CD4-positive, CD25-positive, alpha-beta regulatory T cell (primary cell): ENCODE results near the gene KCNQ1. TPM values are rescaled to one million over a fixed set of nuclear protein-coding genes. Genes with fewer than 3 reads are reported as not detected.
A peak's percentile ranks its signal among the peaks of the same experiment; 100 is the strongest.

ENCODE experiments used
- ATAC-seq, 2 donors: fragments of 150-1000 bp; cut with Tn5 transposase; one replicate each; pipeline ENCODE4 v1.10.0; 2021; ENCODE audit warnings: low read depth in 2 of 2, moderate number of reproducible peaks in 2 of 2, moderate library complexity in 1 of 2
- DNase-seq, 3 donors: peaks; one replicate each; pipeline versions ENCODE4 v3.0.0 to v3.0.0-alpha.2; 2012 to 2022; ENCODE audit warnings: mixed read lengths in 1 of 3
- H3K27ac ChIP-seq: one replicate; pipeline ENCODE4 v1.7.0; 2013; ENCODE audit warnings: mild to moderate bottlenecking, low read length; ENCODE audit not compliant: insufficient read depth, poor library complexity, severe bottlenecking
- H3K27me3 ChIP-seq: one replicate; pipeline ENCODE4 v1.7.0; 2013; ENCODE audit warnings: low read length; ENCODE audit not compliant: control insufficient read depth, insufficient read depth
- H3K36me3 ChIP-seq: one replicate; pipeline ENCODE4 v1.7.0; 2013; ENCODE audit warnings: mild to moderate bottlenecking, low read length, moderate library complexity; ENCODE audit not compliant: control insufficient read depth, insufficient read depth
- H3K4me1 ChIP-seq: 2 replicates; pipeline ENCODE4 v1.7.0; 2013; ENCODE audit warnings: mild to moderate bottlenecking, low read length; ENCODE audit not compliant: insufficient read depth, control insufficient read depth, poor library complexity, severe bottlenecking
- H3K4me3 ChIP-seq: one replicate; pipeline ENCODE4 v1.7.0; 2013; ENCODE audit warnings: low read depth, mild to moderate bottlenecking, low read length, moderate library complexity
- H3K9me3 ChIP-seq, 2 experiments: 1 replicate in 1 of 2; 2 replicates in 1 of 2; pipeline ENCODE4 v1.7.0; 2013; ENCODE audit warnings: low read length in 2 of 2, mild to moderate bottlenecking in 1 of 2, moderate library complexity in 1 of 2; ENCODE audit not compliant: control insufficient read depth in 2 of 2
- H3K27ac Mint-ChIP-seq, 3 donors: one replicate each; pipeline ENCODE4 v1.8.0; 2020 to 2022; ENCODE audit warnings: mild to moderate bottlenecking in 3 of 3, mixed read lengths in 3 of 3, moderate library complexity in 2 of 3
- H3K27me3 Mint-ChIP-seq: one replicate; pipeline ENCODE4 v1.8.0; 2022; ENCODE audit warnings: mild to moderate bottlenecking, mixed read lengths
- H3K36me3 Mint-ChIP-seq: one replicate; pipeline ENCODE4 v1.8.0; 2020; ENCODE audit warnings: mixed read lengths
- H3K4me1 Mint-ChIP-seq, 4 donors: one replicate each; pipeline ENCODE4 v1.8.0; 2020 to 2022; ENCODE audit warnings: mixed read lengths in 4 of 4, mild to moderate bottlenecking in 1 of 4
- H3K4me3 Mint-ChIP-seq, 4 donors: one replicate each; pipeline ENCODE4 v1.8.0; 2020 to 2022; ENCODE audit warnings: mild to moderate bottlenecking in 4 of 4, mixed read lengths in 4 of 4, moderate library complexity in 3 of 4
- H3K9me3 Mint-ChIP-seq, 7 donors: one replicate each; pipeline ENCODE4 v1.8.0; 2020 to 2022; ENCODE audit warnings: mixed read lengths in 7 of 7, mild to moderate bottlenecking in 3 of 7, moderate library complexity in 2 of 7
- polyA plus RNA-seq, 4 donors: library from polyadenylated mRNA; unstranded; fragments of 300-500 nt; fragmentation: Illumina TruSeq; gene quantifications; one replicate each; pipeline ENCODE4 v1.2.3, GENCODE V29; 2021
- total RNA-seq: library from RNA; stranded (reverse); gene quantifications from one replicate; pipeline ENCODE4 v1.2.3, GENCODE V29; 2022

KCNQ1 gene
- total and polyA plus RNA-seq, 5 donors from 2014 or later: 5.5 to 13.4 (median 6.8) TPM

DNA sequence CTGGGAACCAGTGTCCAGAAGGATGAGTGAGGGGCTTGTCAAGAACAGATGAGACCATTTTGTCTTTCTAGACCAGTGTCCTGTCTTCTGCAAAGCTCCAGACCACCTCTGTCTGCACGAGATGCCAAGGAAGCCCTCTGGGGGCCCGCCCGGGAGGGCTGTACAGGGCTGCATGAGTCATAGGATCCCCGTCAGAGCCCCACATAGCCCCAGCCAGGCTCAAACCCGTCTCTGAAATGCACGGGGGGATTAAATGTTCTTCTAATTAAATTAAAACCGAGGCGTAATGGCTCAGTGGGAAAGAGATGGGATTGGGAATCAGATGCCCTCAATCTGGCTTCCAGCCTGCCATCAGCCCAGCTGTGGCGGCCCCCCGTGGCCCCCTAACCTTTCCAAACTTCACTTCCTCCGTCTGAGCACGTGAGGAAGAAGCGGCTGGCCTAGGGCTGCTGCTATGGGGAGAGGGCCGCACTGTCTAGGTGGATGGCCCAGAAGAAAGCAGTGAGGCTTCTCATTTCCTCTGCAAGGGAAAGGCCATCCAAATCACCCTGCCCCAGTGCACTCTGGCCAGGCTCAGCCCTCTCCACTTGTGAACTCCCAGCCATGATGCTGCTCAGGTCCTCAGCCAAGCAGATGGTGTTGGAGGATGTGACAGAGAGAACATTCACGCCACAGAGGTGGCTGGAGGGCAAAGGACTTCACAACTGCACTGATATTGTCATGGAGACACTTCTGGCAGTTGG is 222.2 kb downstream of the KCNQ1 start:
- no peak for DNase-seq

DNA sequence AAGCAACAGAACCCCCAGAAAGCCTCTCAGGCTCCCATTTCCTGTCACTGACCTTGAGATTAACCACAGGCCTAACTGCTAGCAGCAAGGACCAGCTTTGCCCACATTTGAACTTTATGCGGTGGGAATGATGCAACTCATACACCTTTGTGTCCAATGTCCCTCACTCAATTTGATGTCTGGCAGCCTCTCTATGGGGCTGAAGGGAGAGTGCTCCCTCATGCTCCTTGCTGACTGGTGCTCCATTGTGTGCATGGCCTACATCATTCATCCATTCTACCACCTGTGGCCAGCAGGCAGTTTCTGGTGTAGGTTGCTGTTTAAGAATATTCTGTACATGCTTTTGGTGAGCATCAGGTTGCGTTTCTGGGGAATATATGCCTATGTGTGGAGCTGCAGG is 223.1 kb downstream of the KCNQ1 start:
- no peaks in the 10 kb centered on the region for H3K27me3 Mint-ChIP-seq
- H3K36me3 Mint-ChIP-seq: peaks cover 3% of the 10 kb centered on the region

More for the DNA sequence above, 222.2 kb downstream of the KCNQ1 start:
- H3K27ac ChIP-seq: no peak overlapping the region
- no peaks in the 10 kb centered on the region for H3K4me1 ChIP-seq
- Mint-ChIP-seq H3K27me3 (no peaks in the 10 kb centered on the region), H3K4me3 (no peak overlapping the region), H3K36me3 (peaks cover 7% of the 10 kb centered on the region), H3K4me1 (peaks cover 0 to 4% (median 1%) of the 10 kb centered on the region in 4 donors), H3K9me3 (no peaks in the 10 kb centered on the region), H3K27ac (no peak overlapping the region)
- no peak overlapping the region for H3K4me3 ChIP-seq
- no peaks in the 10 kb centered on the region for H3K27me3 ChIP-seq
- no peaks in the 10 kb centered on the region for H3K9me3 ChIP-seq
- H3K36me3 ChIP-seq: no peaks in the 10 kb centered on the region
- ATAC-seq: no peak

DNA sequence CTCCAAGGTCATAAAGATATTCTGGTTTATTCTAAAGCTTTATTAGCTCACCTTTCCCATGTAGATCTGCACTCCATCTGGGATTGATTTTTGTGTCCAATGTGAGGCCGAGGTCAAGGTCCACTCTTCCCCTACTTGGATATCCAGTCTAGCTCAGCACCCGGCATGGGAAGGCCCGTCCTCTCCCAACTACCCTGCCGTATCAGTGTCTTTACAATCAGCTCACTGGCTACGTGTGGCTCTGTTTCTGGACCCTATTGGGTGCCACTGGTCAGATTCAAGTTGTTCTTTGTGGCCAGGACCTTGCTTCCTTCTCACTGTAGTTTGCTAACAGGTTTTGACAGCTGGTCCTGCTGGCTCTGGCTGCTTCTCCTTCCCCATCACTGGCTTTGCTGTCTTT is 224.1 kb downstream of the KCNQ1 start:
- H3K9me3 ChIP-seq: no peaks in the 10 kb centered on the region
- H3K4me3 Mint-ChIP-seq: no peak overlapping the region
- no peaks in the 10 kb centered on the region for H3K9me3 Mint-ChIP-seq
- H3K4me1 Mint-ChIP-seq: peaks cover 0 to 5% (median 2%) of the 10 kb centered on the region in 4 donors
- no peaks in the 10 kb centered on the region for H3K27me3 ChIP-seq
- no peak overlapping the region for H3K4me3 ChIP-seq
- no peaks in the 10 kb centered on the region for H3K4me1 ChIP-seq
- H3K27me3 Mint-ChIP-seq: no peaks in the 10 kb centered on the region
- no peak for DNase-seq
- H3K36me3 Mint-ChIP-seq: peaks cover 3% of the 10 kb centered on the region
- H3K27ac Mint-ChIP-seq: no peak overlapping the region
- no peak overlapping the region for H3K27ac ChIP-seq
- ATAC-seq: no peak
- no peaks in the 10 kb centered on the region for H3K36me3 ChIP-seq

More for the DNA sequence above, 223.1 kb downstream of the KCNQ1 start:
- Histone ChIP-seq H3K9me3 (no peaks in the 10 kb centered on the region), H3K4me3 (no peak overlapping the region), H3K27me3 (no peaks in the 10 kb centered on the region), H3K27ac (no peak overlapping the region), H3K36me3 (no peaks in the 10 kb centered on the region), H3K4me1 (no peaks in the 10 kb centered on the region)
- ATAC-seq: no peak
- DNase-seq: no peak
- no peak overlapping the region for H3K4me3 Mint-ChIP-seq
- H3K9me3 Mint-ChIP-seq: no peaks in the 10 kb centered on the region
- H3K27ac Mint-ChIP-seq: no peak overlapping the region
- peaks cover 0 to 4% (median 1%) of the 10 kb centered on the region in 4 donors for H3K4me1 Mint-ChIP-seq

DNA sequence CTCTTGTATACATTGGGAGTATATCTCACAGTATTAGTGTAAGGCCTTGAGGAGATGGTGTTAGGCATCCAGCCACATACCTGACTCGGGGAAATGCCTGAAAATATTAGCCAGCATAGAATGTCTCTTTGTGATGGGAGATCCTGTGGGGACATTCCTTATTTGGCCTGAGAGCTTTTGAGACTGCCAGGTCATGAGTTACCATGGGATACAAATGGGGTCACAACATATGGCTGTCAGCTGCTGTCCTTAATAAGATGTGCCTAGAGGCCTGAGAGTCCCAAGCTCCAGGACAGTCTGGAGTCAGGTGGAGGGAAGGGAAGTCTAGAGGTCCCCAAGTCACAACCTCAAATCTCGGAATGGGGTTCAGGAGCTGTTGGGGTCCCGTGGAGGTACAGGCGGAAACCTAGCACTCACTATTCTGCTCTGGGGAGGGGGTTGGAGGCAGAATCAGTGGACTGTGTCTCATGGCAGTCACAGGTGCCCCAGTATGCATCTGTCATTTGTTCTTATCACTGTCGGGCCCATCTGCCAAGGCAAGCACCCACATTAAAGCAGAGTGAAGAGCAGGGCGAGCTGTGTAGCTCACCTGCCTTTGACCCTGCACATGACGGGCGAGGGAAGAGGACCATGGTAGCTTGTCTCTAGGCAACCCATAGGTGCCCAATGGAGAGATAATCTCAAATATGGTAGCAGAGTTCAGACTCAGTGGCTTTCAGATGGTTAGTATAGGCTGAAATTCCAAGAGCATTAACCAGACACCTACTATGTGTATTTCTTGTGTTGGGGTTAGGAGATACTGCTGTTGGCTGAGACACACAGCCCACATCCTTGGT is 225.0 kb downstream of the KCNQ1 start:
- H3K4me3 Mint-ChIP-seq: no peak overlapping the region
- no peaks in the 10 kb centered on the region for H3K36me3 ChIP-seq

DNA sequence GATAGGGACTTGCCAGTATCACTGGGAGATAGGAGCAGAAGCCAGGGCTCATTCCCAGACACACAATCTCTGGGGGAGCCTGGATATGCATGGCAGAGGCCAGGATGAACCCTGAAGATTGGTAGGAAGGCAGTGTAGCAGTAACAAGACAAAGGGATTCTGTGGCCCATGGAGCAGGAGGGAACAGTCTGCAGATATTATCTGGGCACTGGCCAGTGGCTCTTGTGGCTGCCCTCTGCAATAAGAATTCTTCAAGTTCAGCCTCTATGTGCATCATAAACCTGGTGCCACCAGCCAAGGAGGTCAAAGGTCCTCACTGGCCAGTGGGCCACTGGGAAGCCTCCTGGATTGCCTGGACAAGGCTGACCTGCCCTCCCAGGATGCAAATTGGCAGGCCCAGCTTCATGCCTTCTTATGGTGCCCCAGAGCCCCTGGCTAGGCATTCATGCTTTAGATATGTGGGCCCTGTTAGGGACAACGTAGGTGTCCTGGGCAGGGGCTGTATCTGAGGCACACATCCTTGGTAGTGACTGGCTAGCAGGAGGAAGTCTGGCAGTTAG is 225.8 kb downstream of the KCNQ1 start:
- Histone ChIP-seq H3K4me1 (no peaks in the 10 kb centered on the region), H3K27ac (no peak overlapping the region), H3K4me3 (no peak overlapping the region), H3K9me3 (no peaks in the 10 kb centered on the region), H3K27me3 (no peaks in the 10 kb centered on the region), H3K36me3 (peaks cover under 1% of the 10 kb centered on the region)
- ATAC-seq (no peak), DNase-seq (no peak)
- Mint-ChIP-seq H3K4me3 (no peak overlapping the region), H3K27ac (peak overlapping the region in 2 of 3 donors; percentile 47 to 51), H3K4me1 (peaks cover 0 to 5% (median 2%) of the 10 kb centered on the region in 4 donors), H3K27me3 (no peaks in the 10 kb centered on the region), H3K36me3 (peaks cover 3% of the 10 kb centered on the region), H3K9me3 (no peaks in the 10 kb centered on the region)

More for the DNA sequence above, 225.0 kb downstream of the KCNQ1 start:
- DNase-seq (no peak), ATAC-seq (no peak)
- no peaks in the 10 kb centered on the region for H3K9me3 ChIP-seq
- H3K4me1 ChIP-seq: no peaks in the 10 kb centered on the region
- Mint-ChIP-seq H3K4me1 (peaks cover 0 to 5% (median 2%) of the 10 kb centered on the region in 4 donors), H3K9me3 (no peaks in the 10 kb centered on the region), H3K27me3 (no peaks in the 10 kb centered on the region), H3K36me3 (peaks cover 3% of the 10 kb centered on the region), H3K27ac (peak overlapping the region in 1 of 3 donors; percentile 47)
- H3K27ac ChIP-seq: no peak overlapping the region
- no peaks in the 10 kb centered on the region for H3K27me3 ChIP-seq
- no peak overlapping the region for H3K4me3 ChIP-seq

DNA sequence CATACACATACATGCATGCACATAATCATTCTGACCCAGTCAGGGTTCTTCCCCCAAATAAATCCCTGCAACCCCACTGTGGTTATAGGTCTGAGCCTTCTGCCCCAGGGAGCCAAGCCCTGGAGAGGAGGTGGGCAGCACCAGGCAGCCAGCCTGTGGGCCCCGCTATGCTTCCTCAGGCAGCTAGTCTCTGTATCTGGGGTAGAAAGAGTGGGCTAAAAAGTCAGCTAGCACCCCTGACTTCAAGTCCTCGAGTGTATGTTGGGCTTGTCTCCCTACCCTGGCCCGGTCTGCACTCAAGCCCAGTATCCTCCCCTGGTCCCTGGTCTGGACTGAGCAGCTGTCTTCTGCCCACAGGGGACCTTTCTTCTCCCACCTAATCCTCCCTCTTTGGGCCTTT is 226.9 kb downstream of the KCNQ1 start:
- no peaks in the 10 kb centered on the region for H3K9me3 ChIP-seq
- H3K4me1 Mint-ChIP-seq: peaks cover 0 to 9% (median 4%) of the 10 kb centered on the region in 4 donors
- peaks cover 2% of the 10 kb centered on the region for H3K36me3 ChIP-seq
- H3K36me3 Mint-ChIP-seq: no peaks in the 10 kb centered on the region
- H3K9me3 Mint-ChIP-seq: no peaks in the 10 kb centered on the region
- no peak for DNase-seq
- no peak overlapping the region for H3K27ac ChIP-seq
- no peak for ATAC-seq
- H3K4me1 ChIP-seq: no peaks in the 10 kb centered on the region
- H3K4me3 Mint-ChIP-seq: no peak overlapping the region
- no peaks in the 10 kb centered on the region for H3K27me3 ChIP-seq
- no peak overlapping the region for H3K27ac Mint-ChIP-seq
- no peak overlapping the region for H3K4me3 ChIP-seq
- H3K27me3 Mint-ChIP-seq: no peaks in the 10 kb centered on the region

DNA sequence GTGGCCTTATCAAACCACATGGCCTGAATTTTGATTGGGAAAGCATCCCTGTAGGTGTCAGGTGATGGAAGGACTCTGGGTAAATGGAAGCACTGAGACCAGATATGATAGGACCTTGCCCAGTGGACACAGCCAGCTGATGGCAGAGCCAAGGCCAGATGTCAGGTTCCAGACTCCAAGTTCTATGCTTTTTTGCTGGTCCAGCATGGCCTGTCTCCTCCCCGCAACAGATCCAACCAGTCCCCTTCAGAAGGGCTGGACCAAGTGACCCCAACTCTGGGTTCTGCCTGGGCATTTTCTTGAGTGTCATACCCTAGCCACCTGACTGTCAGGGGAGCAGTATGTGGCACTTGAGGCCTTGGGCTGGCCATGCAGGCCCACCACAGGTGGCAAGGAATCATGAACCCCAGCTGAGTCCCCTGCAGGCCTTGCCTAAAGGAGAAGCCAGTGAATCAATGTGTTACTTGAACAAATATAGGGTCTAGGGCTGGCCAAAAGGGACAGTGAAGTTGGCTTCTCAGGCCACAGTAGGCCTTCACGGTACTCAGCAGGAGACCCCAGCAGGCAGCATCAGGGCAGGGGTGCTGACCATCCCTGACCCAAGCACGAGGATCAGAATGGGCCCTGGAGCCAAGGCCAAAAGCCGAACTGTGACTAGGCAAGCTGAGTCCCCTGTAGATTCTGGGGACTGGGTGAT is 227.9 kb downstream of the KCNQ1 start:
- H3K4me3 Mint-ChIP-seq: no peak overlapping the region
- peaks cover 2% of the 10 kb centered on the region for H3K36me3 ChIP-seq
- no peaks in the 10 kb centered on the region for H3K27me3 Mint-ChIP-seq
- H3K27me3 ChIP-seq: no peaks in the 10 kb centered on the region
- H3K27ac ChIP-seq: no peak overlapping the region
- H3K27ac Mint-ChIP-seq: peak overlapping the region in 2 of 3 donors; percentile 11 to 50
- no peaks in the 10 kb centered on the region for H3K4me1 ChIP-seq
- DNase-seq (no peak), ATAC-seq (no peak)
- H3K36me3 Mint-ChIP-seq: no peaks in the 10 kb centered on the region
- H3K4me1 Mint-ChIP-seq: peaks cover 0 to 9% (median 4%) of the 10 kb centered on the region in 4 donors
- H3K9me3 ChIP-seq: no peaks in the 10 kb centered on the region
- no peak overlapping the region for H3K4me3 ChIP-seq
- no peaks in the 10 kb centered on the region for H3K9me3 Mint-ChIP-seq
